Stimulated activated CD4-positive, alpha-beta T cell treated with anti-CD3 and anti-CD28 coated beads, Interleukin-2, amount 100 ng/mL, for 4 hours (primary cell): ENCODE results near the gene MAPK8IP3.

Experiments used
- DNase-seq: peaks from one replicate; pipeline ENCODE4 v3.0.0-alpha.2; 2020; ENCODE audit warnings: low read depth

Gene MAPK8IP3

GRCh38 chr16:1763521-1764511, 57.8 kb downstream of the MAPK8IP3 start:
- no peak for DNase-seq

- DNase-seq: no peak
Measured at GRCh38 chr16:1764971-1765370, 59.0 kb downstream of the MAPK8IP3 start.

- no peak for DNase-seq
Measured at GRCh38 chr16:1765826-1766225, 59.8 kb downstream of the MAPK8IP3 start.

GRCh38 chr16:1766231-1766630, 60.2 kb downstream of the MAPK8IP3 start:
- DNase-seq: no peak

- no peak for DNase-seq
Measured at GRCh38 chr16:1766701-1767100, 60.7 kb downstream of the MAPK8IP3 start.

- DNase-seq: no peak
Measured at GRCh38 chr16:1767116-1767994, 61.4 kb downstream of the MAPK8IP3 start.

GRCh38 chr16:1768061-1768766, 62.2 kb downstream of the MAPK8IP3 start:
- no peak for DNase-seq

GRCh38 chr16:1768767-1769401, 62.9 kb downstream of the MAPK8IP3 start:
- no peak for DNase-seq

- DNase-seq: no peak
Measured at GRCh38 chr16:1769402-1770300, 63.7 kb downstream of the MAPK8IP3 start.

GRCh38 chr16:1770328-1771187, 64.6 kb downstream of the MAPK8IP3 start:
- DNase-seq: no peak

- DNase-seq: peak; percentile 56
Measured at GRCh38 chr16:1771188-1771863, 65.3 kb downstream of the MAPK8IP3 start, which contains the start of gene NME3. TSS of gene NME3 (minus strand) at chr16:1771543. CDS start at chr16:1771534, 9 bp downstream.

GRCh38 chr16:1771864-1772361, 65.9 kb downstream of the MAPK8IP3 start:
- DNase-seq: no peak

- no peak for DNase-seq
Measured at GRCh38 chr16:1772362-1772907, 66.4 kb downstream of the MAPK8IP3 start, which contains the start of gene EME2. TSS of gene EME2 (plus strand) at chr16:1772810. CDS start at chr16:1773228, 418 bp downstream.

GRCh38 chr16:1772908-1773702, 67.1 kb downstream of the MAPK8IP3 start, which contains the start of gene MRPS34:
TSS of gene MRPS34 (minus strand) at chr16:1773134. CDS start at chr16:1773119, 15 bp downstream.
- peak; percentile 64 for DNase-seq

GRCh38 chr16:1773703-1774447, 67.9 kb downstream of the MAPK8IP3 start:
- no peak for DNase-seq

- no peak for DNase-seq
Measured at GRCh38 chr16:1774448-1774780, 68.4 kb downstream of the MAPK8IP3 start.
